NCI-H1092 (cell line): ENCODE results near the gene CAPZB.
"Not testable (repeated sequence)": the region's sequence is repeated elsewhere in the genome, so short reads cannot be mapped to it uniquely, and the experiment has no call there.

ENCODE experiments used
- DNase-seq: peaks from one replicate; lab custom pipeline; 2025; lab: John Stamatoyannopoulos, UW

Gene CAPZB

DNA sequence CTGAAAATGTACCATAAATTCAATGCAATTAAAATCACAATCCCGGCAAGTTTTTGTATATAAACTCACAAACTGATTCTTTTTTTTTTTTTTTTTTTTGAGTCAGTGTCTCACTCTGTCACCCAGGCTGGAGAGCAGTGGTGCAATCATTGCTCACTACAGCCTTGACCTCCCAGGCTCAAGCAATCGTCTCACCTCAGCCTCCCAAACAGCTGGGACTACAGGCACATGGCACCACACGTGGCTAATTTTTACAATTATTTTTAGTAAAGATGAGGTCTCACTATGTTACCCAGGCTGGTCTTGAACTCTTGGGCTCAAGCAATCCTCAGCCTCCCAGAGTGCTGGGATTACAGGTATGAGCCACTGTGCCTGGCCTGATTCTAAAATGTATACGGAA, 12.1 kb upstream of the CAPZB start:
- DNase-seq = not testable (repeated sequence)

GRCh38 chr1:19496527-19496874, 11.2 kb upstream of the CAPZB start:
- no peak for DNase-seq

- no peak for DNase-seq
These were observed 10.6 kb upstream of the CAPZB start for GRCh38 chr1:19495799-19496526.

- DNase-seq = no peak
These were observed 9.8 kb upstream of the CAPZB start for GRCh38 chr1:19495000-19495656.

DNA sequence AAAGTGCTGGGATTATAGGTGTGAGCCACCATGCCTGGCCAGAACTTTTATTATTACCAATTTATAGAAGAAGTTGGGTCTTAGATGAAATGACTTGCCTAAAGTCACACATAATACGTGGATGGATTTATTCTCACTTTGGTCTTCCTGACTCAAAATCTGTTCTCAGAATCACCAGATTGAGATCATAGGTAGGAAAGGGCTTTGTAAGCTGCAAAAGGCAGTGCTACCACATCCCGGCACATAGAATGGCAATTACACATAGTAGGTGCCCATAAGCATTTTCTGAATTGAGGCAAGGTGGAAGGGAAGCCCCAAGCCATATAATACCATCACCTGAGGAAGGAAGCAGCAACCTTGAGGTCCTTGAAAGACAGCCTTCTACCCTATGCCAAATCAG, 8.2 kb upstream of the CAPZB start:
- DNase-seq = no peak

- DNase-seq = no peak
These were observed 4.7 kb upstream of the CAPZB start for GRCh38 chr1:19489996-19490395.

DNA sequence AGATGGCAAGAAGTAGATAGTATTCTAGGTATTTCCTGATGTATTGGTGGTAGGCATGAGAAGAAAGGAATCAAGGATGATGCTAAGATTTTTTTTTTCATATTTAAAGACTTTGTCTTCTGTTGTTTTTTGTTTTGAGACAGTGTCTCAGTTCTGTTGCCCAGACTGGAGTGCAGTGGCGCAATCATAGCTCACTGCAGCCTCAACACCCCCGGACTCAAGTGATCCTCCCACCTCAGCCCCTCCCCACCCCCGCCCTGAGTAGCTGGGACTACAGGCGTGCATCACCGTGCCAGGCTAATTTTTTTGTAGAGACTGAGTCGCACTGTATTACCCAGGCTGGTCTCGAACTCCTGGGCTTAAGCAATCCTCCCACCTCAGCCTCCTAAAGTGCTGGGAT, 2.8 kb upstream of the CAPZB start:
- no peak for DNase-seq

DNA sequence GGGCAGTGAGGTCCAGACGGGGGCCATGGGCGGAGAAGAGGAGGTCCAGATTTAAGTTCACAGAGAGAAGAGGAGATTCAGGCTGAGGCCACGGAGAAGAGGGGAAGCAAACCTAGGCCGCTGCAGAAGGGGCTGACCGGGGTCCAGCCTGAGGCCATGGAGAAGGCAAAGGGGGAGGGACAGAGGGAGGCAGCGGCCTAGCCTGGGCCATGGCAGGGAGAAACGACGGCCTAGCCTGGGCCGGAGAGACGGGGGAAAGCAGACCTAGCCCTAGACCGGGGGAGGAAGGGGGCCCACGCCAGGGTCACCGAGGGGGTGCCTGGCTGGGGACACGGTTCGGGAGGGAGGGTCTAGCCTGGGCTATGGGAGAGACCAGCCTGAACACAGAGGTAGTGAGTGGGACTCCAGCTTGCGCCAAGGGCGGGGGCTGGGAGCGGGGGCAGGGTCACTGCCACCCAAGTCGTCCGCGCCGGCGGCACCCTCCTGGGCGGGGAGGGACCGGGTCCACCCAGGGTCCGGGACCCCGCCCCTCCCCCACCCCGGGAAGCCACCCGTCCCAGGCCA, 459 bp downstream of the CAPZB start:
- no peak for DNase-seq

DNA sequence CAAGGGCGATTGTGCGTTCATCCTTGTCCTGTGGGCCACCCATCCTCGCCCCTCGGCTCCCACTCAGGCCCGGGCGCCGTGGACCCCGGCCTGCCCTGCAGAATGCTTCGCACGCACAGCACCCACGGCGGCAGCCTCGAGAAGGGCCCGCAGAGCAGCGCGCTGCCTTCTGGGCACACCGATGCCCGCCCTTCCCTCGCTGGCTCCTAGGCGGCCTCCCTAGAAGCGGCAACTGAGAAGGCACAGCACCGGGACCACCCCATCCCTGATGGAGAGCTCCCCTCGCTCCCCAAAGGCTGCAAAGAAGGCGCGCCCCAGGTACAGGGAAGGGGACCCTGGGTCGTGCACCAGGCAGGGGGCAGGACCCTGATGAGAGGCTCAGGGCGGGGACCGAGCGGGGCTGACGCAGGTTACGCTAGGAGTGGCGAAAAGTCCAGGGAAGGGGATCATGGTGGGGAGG, 971 bp downstream of the CAPZB start:
- no peak for DNase-seq

DNA sequence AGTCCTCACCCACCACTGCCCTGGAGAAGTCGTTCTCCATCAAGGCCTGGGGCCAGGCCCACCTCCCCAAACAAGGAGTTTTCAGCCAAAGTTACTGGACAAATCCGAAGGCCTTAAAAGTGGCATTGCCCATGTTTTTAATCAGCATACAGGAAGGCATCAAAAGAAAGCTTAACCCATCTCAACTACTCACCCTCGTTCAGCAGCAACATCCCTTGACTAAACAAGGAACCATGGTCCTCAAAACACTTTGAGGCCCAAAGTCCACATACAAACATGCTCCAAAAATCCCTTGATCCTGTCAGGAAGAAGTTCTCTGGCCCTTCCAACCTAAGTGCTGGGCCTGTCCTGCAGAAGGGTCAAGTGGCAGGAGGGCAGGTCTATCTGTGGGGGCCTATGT, 1.6 kb downstream of the CAPZB start:
- no peak for DNase-seq

DNA sequence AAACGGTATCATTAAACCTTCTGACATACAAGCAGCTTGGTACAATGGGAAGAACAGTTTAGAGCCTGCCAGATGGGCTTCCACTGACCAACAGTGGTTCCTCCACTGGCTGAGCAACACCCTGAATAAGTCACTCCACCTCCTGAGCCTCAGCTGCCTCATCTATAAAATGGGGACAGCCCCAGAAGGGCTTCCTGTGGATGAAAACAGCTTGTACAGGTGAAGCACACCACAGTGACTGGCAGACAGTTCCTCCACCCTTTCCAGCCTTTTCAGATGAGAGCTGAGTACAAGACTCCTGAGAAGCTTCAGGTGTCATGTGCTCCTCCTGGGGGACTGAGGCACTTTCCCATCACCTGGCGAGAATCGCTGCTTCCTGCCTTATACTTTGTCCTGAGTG, 2.1 kb downstream of the CAPZB start:
- no peak for DNase-seq

DNA sequence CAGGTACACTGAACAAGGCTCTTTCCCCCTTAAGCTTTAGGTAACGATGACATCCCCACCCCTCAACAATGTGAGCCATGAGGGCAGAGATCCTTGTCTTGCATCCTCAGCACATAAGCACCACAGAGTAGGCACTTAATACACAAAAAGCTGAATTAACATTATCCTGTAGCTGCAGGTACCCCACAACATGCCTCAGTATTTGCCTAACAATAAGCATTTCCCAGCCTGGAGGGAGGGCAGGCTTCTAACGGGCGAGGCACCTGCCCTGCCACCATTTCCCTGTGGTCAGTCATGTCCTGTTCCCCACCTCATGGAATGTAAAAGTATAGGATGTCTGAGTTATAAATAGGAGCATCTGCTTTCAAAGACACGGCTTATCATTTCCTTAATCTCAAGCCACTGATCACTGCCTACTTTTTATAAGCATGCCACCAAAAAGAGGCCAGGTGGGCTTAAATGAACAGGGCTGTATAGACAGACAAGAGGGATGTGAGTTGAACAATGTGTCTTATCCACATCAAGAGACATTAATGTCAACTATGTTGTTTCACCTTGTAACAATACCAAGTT, 3.4 kb downstream of the CAPZB start:
- no peak for DNase-seq

GRCh38 chr1:19480282-19480681, 5.1 kb downstream of the CAPZB start:
- no peak for DNase-seq

- DNase-seq = no peak
These were observed 5.8 kb downstream of the CAPZB start for GRCh38 chr1:19479351-19480120.

DNA sequence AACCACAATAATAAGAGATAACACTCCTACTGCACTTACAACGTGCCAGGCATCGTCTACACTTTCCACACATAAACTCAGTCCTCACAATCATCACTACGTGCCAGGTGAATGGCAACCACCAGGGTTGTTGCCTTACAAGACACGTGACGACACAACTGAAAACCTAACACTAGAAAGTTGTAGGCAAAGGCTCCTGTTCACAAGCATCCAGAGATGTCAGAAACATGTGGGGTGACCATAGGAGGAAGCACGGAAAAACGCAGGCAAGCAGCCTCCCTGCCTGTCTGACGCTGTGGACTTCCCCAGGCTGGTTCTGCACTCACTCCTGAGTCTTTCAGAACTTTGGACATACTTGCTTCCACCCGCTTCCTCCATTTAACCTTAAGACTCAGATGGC, 7.0 kb downstream of the CAPZB start:
- DNase-seq = no peak

DNA sequence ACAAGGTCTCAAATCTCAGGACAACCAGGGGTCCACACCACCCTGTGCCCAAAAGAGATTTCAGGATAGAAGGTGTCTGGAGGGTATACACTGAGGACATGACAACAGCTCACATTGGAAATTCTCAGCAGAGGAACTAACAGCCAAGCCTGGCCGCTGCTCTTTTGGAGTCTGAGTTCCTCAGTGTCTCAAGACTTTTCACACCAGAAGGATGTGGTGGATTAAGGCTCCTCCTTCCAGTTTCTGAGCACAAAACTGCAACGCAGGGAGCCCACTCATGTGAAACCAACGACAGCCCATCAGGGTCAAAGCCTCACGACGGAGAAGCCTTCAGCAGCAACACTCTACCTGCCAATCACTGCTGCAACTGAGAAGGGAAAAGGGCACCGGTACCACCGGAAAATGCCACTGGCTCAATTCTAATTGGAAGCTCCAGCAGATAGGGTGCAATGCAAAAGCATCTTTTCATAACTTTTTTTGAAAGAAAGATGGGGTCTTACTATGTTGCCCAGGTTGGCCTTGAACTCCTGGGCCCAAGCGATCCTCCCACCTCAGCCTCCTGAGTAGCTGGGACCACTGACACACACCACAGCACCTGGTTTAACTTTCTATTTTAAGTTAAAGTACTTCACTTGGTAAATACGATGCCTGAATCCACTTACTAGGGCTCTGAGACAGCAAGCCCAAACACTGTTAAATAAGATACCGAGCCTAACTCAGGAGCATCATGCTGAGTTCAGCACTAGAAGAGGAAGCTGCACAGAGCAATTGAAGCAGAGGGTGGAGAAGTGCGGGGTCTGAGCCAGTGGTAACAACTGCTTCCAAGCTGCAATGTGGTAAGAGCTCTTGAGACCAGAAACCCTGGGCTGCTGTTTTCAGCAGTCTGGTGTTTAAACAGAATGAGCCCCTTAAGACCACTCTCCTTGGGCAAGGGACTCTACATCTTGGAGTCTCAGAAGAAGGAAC, 7.8 kb downstream of the CAPZB start:
- no peak for DNase-seq

DNA sequence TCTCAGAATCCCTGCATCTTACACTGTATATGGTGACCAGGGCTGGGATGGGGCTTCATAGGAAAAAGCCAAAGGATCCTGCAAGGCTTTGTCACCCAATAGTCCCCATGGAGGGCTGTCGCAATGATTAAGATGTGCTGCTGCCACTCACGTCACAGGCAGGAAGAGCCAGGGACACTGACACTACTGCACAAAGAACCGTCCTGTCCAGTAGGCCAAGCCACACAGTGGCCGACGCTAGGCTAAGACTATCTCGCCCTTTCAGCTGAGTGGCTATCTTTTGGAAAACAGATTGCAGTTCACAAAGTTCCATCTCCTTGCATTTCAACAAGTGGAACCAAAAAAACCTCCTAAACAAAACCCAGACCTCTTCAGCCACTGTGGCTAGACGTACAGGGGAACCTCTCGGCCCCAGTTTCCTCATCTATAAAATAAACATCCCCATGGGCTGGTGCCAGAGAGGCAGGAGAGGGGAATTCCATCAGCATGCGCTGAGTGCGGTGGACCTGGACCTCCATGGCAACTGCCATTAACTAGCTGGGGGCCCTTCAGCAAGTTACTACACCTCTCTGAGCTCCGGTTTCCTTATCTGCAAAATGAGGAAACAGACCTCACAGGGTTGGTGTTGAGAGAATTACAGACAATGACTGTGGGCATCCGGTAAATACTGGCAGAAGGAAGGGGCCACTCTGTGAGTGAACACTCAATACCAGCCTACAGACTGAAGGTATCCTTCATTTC, 8.7 kb downstream of the CAPZB start:
- DNase-seq = no peak

DNA sequence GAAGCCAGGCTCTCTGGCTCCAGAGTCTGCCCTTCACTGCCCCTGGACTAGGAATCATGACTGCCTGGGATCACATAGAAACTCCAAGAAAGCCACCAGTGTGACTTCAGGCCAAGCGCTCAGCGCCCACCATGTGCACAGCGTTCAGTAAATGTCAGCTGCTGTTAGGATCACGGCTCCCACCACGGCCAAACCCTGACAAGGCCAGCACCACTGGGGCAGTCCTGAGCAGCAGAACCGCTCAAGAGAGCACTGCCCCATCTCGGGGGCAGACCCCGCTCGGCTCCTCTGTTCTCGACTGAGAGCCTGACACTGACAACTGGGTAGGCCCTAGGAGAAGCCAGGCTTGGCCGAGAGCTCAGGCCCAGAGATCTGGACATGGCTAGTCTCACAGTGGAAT, 10.0 kb downstream of the CAPZB start:
- no peak for DNase-seq

DNA sequence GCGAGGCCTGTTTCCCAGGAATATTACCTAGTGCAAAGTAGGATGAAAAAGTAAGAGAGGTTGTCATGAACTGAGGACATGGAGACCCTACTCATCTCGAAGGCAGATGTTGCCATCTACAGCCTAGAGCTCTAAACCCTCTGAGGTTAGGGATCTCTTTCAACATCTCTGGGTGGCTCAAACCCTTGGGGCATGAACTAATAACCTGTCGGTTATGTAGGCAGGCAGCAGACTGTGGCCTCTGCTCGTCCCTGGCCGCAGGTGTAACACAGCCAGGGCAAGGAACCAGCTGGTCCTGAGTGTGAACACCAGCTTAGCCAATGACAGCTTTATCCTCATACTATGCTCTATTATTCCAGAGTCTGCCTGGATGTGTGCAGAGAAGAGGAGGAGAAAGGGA, 13.2 kb downstream of the CAPZB start:
- no peak for DNase-seq

DNA sequence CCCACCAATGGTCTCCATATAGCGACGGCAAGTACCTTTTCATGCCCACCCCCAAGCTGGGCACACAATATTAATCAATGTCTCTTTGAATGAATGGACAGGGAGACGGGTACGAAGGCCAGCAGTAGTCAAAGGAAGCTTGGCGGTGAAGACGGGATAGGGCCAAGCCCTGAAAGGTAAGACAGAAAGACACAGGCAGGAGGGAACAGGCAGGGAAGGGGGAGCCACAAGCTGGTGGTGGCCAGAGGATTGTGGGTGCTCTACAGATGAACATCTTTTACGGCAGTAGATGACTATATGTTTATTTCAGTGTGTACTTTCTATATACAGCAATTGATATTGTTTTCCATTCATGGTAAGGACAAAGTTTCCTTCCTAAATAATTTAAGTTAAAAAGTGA, 16.3 kb downstream of the CAPZB start:
- DNase-seq = no peak
